Bronchus fibroblast of lung (primary cell): ENCODE measurements around the gene WDR31. TPM values are rescaled to one million over a fixed set of nuclear protein-coding genes. Genes with fewer than 3 reads are reported as not detected.

Experiments used
- total RNA-seq: library from RNA; depleted of rRNA; stranded (reverse); fragments of >200 nt; gene quantifications from 2 replicates; pipeline ENCODE4 v1.2.3, GENCODE V29; 2015

Gene WDR31
- total RNA-seq, result 0.67 and 0.74 TPM in 2 replicates

GRCh38 chr9:113340011-113340699, at the start of gene WDR31:
Gene WDR31 (minus strand): TSS chr9:113340275. CDS start chr9:113332022, 8,253 bp downstream.

DNA sequence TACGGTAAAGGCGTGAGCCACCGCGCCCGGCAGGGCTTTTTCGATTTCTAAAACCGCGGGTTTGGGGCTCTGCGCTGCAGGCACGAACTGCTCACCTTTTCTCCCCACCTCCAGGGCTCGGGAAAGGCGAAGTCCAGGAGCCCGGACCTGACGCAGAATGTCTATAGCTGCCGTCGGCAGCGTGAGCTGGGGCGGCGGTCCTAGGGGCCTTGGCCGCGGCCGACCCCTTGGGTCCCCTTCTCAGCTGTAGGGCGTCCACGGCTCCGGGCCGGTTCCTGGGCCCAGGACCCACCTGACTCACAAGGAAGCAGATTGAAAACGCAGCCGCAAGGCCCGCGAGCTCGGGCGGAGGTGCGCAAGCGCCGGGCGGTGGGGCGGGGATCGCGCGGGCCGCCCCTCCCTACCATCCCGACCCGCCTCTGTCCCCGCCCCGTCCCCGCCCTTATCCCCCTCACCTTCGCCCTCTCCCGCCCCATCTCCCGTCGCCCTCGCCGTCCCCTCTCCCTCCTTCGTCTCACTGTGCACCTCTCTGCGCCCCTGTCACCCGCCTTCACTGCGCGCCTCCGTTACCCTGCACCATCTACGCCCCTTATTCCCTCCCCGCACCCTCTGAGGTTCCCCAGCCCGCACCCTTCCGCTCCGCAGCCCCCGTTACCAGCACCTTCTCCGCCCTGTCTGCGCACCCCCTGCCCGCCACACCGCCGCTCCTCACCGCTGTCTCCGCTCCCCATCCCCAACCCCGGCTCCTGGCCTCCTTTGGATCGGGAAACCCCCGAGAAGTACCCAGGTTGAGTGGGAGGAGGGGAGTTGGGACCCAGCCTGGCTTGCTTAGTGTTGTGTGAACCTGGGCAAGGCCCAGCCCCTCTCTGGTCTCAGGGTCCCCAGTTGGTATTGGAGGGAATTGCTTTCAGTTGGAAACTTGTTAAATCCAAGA, 36.8 kb upstream of the WDR31 start, which contains the start of gene HDHD3:
Gene HDHD3 (minus strand): TSS at position 353 of the 934 bp plus-strand sequence. CDS start 2,632 bp downstream, outside the sequence.

DNA sequence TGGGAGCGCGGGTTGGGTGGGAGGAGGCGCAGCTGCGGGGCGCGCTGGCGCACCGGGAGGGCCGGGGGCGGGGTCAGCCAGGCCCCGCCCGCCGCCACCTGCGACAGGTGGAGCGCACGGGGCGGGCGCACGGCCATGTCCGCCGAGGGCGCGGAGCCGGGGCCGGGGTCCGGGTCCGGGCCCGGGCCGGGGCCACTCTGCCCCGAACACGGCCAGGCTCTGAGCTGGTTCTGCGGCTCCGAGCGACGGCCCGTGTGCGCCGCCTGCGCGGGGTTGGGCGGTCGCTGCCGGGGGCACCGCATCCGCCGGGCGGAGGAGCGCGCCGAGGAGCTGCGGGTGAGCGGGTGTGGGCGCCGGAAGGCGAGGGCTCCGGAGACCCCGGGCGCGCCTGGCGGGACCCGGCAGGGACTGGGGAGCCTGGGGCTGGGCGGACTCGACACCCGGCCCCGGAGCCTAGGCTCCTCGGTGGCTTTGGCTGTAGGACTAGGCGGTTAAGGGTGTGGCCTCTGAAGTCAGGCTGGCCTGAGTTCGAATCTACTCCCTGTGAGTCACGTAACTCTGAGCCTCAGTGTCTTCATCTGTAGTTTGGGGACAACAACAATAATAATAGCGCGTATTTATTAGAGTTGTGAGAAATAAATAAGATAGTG, 9.5 kb upstream of the WDR31 start, which contains the start of gene BSPRY:
Gene BSPRY (plus strand): TSS at position 97 of the 650 bp plus-strand sequence. CDS start 39 bp downstream, at position 136.

DNA sequence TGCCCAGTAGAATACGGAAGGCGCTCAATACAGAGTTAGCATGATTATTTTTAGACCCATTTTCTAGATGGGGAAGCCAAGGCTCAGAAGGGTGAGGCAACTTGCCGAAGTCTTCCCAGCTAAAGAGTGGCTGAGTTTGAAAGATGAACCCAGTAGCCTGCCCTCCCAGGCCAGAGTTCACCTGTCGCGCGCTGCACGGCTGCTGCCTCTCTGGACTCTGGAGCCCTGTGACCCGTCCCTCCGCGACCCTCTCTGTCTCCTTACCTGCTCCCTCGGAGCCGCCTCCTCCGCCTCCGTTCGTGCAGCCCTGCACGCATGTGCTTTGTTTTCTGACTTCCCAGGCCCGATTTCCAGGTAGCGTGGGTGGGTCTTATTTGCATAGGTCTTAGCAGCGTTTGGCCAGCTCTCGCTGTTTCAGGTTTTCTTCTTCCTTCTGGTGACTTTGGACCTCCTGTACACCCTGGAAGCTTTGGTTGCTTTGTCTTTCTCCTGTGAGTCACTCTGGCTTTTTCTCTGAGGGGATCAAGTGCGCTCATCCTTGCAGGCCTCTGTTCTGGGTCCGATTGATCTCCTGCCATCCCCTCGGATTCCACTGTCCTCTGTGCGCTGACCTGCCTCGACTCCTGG, 37.2 kb downstream of the WDR31 start, which contains the start of gene RNF183:
Gene RNF183 (minus strand): TSS at position 585 of the 627 bp plus-strand sequence. CDS start 5,192 bp downstream, outside the sequence.

DNA sequence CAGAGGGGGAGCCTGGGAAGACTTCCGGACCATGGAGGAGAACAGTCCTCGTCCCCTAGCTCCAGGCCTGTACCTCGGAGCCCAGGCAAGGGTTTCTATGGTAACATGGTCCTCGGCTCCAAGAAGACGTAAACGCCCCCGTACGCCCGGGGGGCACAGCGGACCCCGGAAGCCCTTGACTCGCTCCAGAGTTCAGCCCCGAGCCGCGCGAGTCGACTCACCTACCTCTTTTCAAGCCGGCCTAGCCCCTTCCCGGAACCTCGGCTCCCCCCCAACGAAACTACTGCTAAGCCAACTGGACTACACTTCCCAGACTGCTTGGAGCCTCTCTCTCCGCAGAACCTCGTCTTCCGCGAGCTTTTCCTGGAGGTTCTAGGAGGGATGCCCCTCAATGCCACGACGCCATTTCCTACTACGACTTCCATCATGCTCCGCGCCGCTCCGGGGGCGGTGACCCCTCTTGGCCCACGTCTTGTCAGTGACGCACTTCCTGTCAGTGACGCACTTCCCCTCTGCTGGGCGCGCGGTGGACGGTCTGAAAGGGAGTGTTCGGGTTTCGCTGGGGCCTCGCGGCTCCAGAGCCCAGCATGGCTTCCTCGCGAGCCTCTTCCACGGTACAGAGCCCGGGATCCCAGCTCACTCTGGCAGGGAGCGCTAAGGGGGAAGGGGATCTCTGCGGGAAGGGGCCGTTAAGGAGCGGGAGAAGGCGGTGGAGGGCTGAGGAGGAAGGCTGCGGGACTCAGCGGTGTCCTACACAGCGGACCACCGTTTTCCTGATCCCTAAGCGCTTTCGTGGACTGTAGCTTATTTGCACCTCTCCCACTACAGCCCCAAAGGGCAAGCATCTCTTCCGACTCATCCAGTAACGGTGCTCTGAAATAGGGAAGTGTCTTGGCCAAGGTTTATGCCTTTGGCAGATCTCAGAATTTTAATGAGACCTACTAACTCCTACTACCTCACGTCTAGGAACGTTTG, 64.6 kb downstream of the WDR31 start, which contains the start of the genes CDC26 and PRPF4:
Gene CDC26 (minus strand): TSS at position 416 of the 975 bp plus-strand sequence. CDS start 3,065 bp downstream, outside the sequence.
Gene PRPF4 (plus strand): TSS at position 502 of the 975 bp plus-strand sequence. CDS start 86 bp downstream, at position 588.

Other genes with a start within 250 kb of the WDR31 start
- 5.7 and 6.4 TPM in 2 replicates for gene SLC31A2, start 189.3 kb downstream of the WDR31 start, total RNA-seq
- gene FKBP15, start 119.0 kb downstream of the WDR31 start, total RNA-seq, result 11.0 and 15.1 TPM in 2 replicates
- 14.5 and 15.2 TPM in 2 replicates for gene SLC31A1, start 118.7 kb downstream of the WDR31 start, total RNA-seq
- gene CDC26, start 64.7 kb downstream of the WDR31 start, total RNA-seq, result 27.9 and 32.4 TPM in 2 replicates
- 26.2 and 28.7 TPM in 2 replicates for gene PRPF4, start 64.6 kb downstream of the WDR31 start, total RNA-seq
- gene RNF183, start 36.9 kb downstream of the WDR31 start, total RNA-seq, result not detected in 2 replicates
- gene BSPRY, start 9.3 kb upstream of the WDR31 start, total RNA-seq, result not detected in 2 replicates
- 6.1 and 6.8 TPM in 2 replicates for gene HDHD3, start 36.7 kb upstream of the WDR31 start, total RNA-seq
- 8.4 and 9.8 TPM in 2 replicates for gene ALAD, start 61.0 kb upstream of the WDR31 start, total RNA-seq
- 48.5 and 62.4 TPM in 2 replicates for gene POLE3, start 70.4 kb upstream of the WDR31 start, total RNA-seq
- gene C9orf43, start 70.5 kb upstream of the WDR31 start, total RNA-seq, result 0.45 TPM in 1 of 2 replicates, not detected in the other
- 45.5 and 47.4 TPM in 2 replicates for gene RGS3, start 123.5 kb upstream of the WDR31 start, total RNA-seq